Activated naive CD4-positive, alpha-beta T cell treated with anti-CD3 and anti-CD28 coated beads, Interleukin-2, amount 50 U/mL, for 72 hours (primary cell): ENCODE results near the gene STMN3. TPM values are rescaled to one million over a fixed set of nuclear protein-coding genes. Genes with fewer than 3 reads are reported as not detected.
"Not testable (repeated sequence)": the region's sequence is repeated elsewhere in the genome, so short reads cannot be mapped to it uniquely, and the experiment has no call there.

Experiments
- ATAC-seq, 2 donors: fragments of 150-1000 bp; cut with Tn5 transposase; 2 replicates each; pipeline ENCODE4 v1.10.0; 2021; ENCODE audit warnings: mild to moderate bottlenecking in 2 of 2, moderate library complexity in 2 of 2
- DNase-seq, 2 donors: peaks; one replicate each; pipeline ENCODE4 v3.0.0; 2021 to 2022; ENCODE audit warnings: low spot score in 2 of 2
- H3K27ac Mint-ChIP-seq, 2 donors: one replicate each; pipeline ENCODE4 v1.8.0; 2022; ENCODE audit warnings: mild to moderate bottlenecking in 2 of 2, mixed read lengths in 2 of 2
- H3K36me3 Mint-ChIP-seq, 2 donors: one replicate each; pipeline ENCODE4 v1.8.0; 2022; ENCODE audit warnings: mixed read lengths in 2 of 2
- H3K9me3 Mint-ChIP-seq, 2 donors: one replicate each; pipeline ENCODE4 v1.8.0; 2022; ENCODE audit warnings: mixed read lengths in 2 of 2
- total RNA-seq, 2 donors: library from RNA; stranded (reverse); gene quantifications; one replicate each; pipeline ENCODE4 v1.2.3, GENCODE V29; 2022

Gene STMN3
- total RNA-seq, 2 donors from 2014 or later: 13.8 to 19.5 TPM

GRCh38 chr20:63619086-63619485, 34.1 kb downstream of the STMN3 start:
- Mint-ChIP-seq H3K27ac (peak overlapping the region in 1 of 2 donors; percentile 60), H3K9me3 (no peaks in the 10 kb centered on the region), H3K36me3 (peaks cover 4 to 7% of the 10 kb centered on the region in 2 donors)
- DNase-seq (no peak), ATAC-seq (no peak)

- ATAC-seq (no peak), DNase-seq (no peak)
- H3K27ac Mint-ChIP-seq: no peak overlapping the region
- no peaks in the 10 kb centered on the region for H3K9me3 Mint-ChIP-seq
- peaks cover 4 to 7% of the 10 kb centered on the region in 2 donors for H3K36me3 Mint-ChIP-seq
Observed at GRCh38 chr20:63618291-63618980, 34.8 kb downstream of the STMN3 start.

DNA sequence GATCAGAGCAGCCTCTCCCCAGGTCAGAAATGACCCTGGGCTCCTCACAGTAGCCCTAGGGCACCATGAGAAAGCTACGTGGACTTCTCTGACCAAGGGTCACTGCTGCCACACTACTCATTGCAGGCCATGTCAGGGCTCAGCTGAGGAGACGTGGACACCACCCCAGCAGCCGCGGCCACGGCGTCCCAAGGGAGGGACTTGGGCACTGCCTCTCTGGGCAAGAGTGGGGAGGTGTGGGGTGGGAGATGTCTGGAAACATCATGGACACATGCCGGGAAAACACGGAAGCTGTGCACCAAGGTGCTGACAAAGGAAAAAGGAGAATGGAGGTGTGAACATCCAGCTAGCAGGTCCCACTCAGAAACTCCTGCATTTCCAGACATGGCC, 35.4 kb downstream of the STMN3 start:
- ATAC-seq (no peak), DNase-seq (no peak)
- H3K27ac Mint-ChIP-seq: no peak overlapping the region
- H3K36me3 Mint-ChIP-seq: peaks cover 7 to 8% of the 10 kb centered on the region in 2 donors
- H3K9me3 Mint-ChIP-seq: no peaks in the 10 kb centered on the region

GRCh38 chr20:63617092-63617875, 35.9 kb downstream of the STMN3 start:
- DNase-seq (no peak), ATAC-seq (no peak)
- Mint-ChIP-seq H3K36me3 (peaks cover 5 to 7% of the 10 kb centered on the region in 2 donors), H3K27ac (no peak overlapping the region), H3K9me3 (no peaks in the 10 kb centered on the region)

DNA sequence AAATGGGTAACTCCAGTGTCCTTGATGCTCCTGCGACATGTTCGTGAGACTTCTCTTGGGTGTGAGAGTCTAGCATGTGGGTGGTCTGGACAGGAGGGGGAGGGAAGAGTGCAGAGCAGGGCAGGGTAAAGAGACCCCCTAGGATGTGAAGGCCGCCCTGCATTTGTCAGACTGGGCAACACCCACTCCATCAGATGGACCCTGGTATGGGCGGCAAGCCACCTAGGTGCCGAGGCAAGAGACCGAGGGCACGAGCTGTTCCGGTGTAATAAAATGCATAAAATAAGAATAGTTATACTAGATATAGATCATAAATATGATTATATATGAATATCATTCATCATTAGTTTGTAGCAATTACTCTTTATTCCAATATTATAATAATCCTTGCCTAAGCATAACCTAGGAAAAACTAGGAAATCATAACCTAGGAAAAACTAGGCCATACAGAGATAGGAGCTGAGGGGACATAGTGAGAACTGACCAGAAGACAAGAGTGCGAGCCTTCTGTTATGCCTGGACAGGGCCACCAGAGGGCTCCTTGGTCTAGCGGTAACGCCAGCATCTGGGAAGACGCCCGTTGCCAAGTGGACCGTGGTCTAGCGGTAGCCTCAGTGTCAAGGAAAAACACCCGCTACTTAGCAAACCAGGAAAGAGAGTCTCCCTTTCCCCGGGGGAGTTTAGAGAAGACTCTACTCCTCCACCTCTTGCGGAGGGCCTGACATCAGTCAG, 39.2 kb downstream of the STMN3 start:
- H3K27ac Mint-ChIP-seq, H3K9me3 Mint-ChIP-seq, ATAC-seq, H3K36me3 Mint-ChIP-seq, DNase-seq: not testable (repeated sequence)

GRCh38 chr20:63612276-63612931, 40.8 kb downstream of the STMN3 start:
- Mint-ChIP-seq H3K9me3 (no peaks in the 10 kb centered on the region), H3K36me3 (peaks cover 5 to 7% of the 10 kb centered on the region in 2 donors), H3K27ac (no peak overlapping the region)
- DNase-seq: no peak
- no peak for ATAC-seq

- H3K9me3 Mint-ChIP-seq: no peaks in the 10 kb centered on the region
- peaks cover 5 to 7% of the 10 kb centered on the region in 2 donors for H3K36me3 Mint-ChIP-seq
- ATAC-seq (no peak), DNase-seq (no peak)
- no peak overlapping the region for H3K27ac Mint-ChIP-seq
Observed at GRCh38 chr20:63611646-63612045, 41.6 kb downstream of the STMN3 start.

DNA sequence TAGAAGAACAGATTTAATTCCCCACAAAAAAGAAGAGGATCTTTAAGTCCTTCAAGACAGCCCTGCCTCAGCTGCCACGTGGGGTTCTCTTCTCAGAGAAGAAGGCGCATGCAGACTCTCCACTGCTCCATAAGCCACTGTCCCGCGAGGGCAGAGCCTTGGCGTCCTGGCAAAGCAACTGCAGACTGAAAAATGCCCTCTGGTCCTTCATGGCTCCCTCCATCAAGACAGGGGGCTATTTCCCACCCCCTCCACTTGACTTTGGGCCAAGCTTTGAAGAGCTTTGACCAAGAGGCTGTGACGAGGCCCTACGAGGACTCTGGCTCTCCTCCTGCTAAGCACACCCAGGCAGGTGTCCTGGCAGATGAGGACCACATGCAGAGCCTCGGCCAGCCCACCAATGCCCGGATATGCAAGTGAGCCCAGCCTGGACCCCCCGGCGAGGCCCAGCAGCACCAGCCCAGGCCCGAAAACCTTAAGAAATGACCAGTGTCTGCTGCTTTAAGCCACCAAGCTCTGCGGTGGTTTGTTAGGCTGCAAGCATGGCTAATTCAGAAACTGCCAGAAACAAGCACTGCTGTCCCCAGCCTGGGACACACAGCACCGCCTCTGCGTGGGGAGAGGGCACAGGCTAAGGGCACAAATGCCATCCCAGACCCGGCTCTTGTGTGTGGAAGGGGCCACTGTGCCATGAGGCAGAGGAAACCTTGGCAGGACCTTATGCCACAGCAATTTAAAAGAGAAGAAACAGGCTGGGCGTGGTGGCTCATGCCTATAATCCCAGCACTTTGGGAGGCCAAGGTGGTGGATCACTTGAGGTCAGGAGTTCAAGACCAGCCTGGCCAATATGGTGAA, 42.4 kb downstream of the STMN3 start:
- ATAC-seq (no peak), DNase-seq (no peak)
- H3K36me3 Mint-ChIP-seq: peaks cover 5 to 7% of the 10 kb centered on the region in 2 donors
- no peaks in the 10 kb centered on the region for H3K9me3 Mint-ChIP-seq
- H3K27ac Mint-ChIP-seq: peak overlapping the region in 1 of 2 donors; percentile 33

- peaks cover 9 to 13% of the 10 kb centered on the region in 2 donors for H3K36me3 Mint-ChIP-seq
- ATAC-seq (no peak), DNase-seq (no peak)
- no peak overlapping the region for H3K27ac Mint-ChIP-seq
- H3K9me3 Mint-ChIP-seq: no peaks in the 10 kb centered on the region
Observed at GRCh38 chr20:63606686-63607085, 46.5 kb downstream of the STMN3 start.

GRCh38 chr20:63602321-63602720, 50.9 kb downstream of the STMN3 start:
- DNase-seq: no peak
- ATAC-seq: peak in 1 of 2 donors; percentile 25
- Mint-ChIP-seq H3K27ac (peak overlapping the region in 1 of 2 donors; percentile 88), H3K36me3 (peaks cover 13 to 18% of the 10 kb centered on the region in 2 donors), H3K9me3 (no peaks in the 10 kb centered on the region)

DNA sequence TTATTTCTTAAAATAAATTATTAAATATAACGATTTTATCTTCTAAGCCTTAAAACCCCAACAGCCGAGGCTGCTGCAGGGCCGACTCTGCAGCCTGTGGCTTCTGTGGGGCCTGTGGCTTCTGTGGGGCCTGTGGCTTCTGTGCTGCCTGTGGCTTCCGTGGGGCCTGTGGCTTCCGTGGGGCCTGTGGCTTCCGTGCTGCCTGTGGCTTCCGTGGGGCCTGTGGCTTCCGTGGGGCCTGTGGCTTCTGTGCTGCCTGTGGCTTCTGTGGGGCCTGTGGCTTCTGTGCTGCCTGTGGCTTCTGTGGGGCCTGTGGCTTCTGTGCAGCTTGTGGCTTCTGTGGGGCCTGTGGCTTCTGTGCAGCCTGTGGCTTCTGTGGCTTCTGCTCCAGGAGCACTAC, 51.5 kb downstream of the STMN3 start:
- peak in 1 of 2 donors; percentile 74 for DNase-seq
- H3K27ac Mint-ChIP-seq, H3K9me3 Mint-ChIP-seq: not testable (repeated sequence)
- peaks cover 13 to 18% of the 10 kb centered on the region in 2 donors for H3K36me3 Mint-ChIP-seq
- peak in 1 of 2 donors; percentile 29 for ATAC-seq

- no peaks in the 10 kb centered on the region for H3K9me3 Mint-ChIP-seq
- DNase-seq: no peak
- ATAC-seq: no peak
- H3K27ac Mint-ChIP-seq: peak overlapping the region in 1 of 2 donors; percentile 36
- peaks cover 13 to 18% of the 10 kb centered on the region in 2 donors for H3K36me3 Mint-ChIP-seq
Observed at GRCh38 chr20:63599396-63600050, 53.7 kb downstream of the STMN3 start.

- peaks cover 13 to 18% of the 10 kb centered on the region in 2 donors for H3K36me3 Mint-ChIP-seq
- no peaks in the 10 kb centered on the region for H3K9me3 Mint-ChIP-seq
- no peak for ATAC-seq
- DNase-seq: no peak
- H3K27ac Mint-ChIP-seq: no peak overlapping the region
Observed at GRCh38 chr20:63598479-63599395, 54.5 kb downstream of the STMN3 start.

- no peak overlapping the region for H3K27ac Mint-ChIP-seq
- DNase-seq: no peak
- no peaks in the 10 kb centered on the region for H3K9me3 Mint-ChIP-seq
- no peak for ATAC-seq
- H3K36me3 Mint-ChIP-seq: peaks cover 9 to 21% of the 10 kb centered on the region in 2 donors
Observed at GRCh38 chr20:63597651-63598478, 55.4 kb downstream of the STMN3 start.
